DMS153 (cell line): ENCODE results near the gene CERKL.

Source experiments
- DNase-seq: peaks from one replicate; lab custom pipeline; 2025; lab: John Stamatoyannopoulos, UW

The CERKL gene

DNA sequence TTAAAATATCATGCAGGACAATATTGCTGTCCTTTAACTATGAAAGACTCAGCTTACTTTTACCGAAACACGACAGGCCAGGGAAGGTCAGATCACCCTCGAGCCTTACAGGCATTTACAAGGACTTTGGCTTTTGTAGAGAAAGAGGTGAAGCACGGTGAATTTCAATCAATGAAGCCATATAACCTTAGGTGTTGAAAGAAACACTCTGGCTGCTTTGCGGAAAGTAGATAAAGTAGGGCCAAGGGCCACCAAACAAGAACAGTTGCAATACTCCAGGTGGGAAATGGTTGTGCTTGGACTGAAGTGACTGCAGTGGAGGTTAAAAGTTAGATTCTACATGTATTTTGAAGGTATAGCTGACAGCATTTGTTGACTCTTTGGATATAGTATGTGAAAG lies 80.5 kb downstream of the CERKL start:
- DNase-seq: no peak

GRCh38 chr2:181575650-181576025 lies 81.3 kb downstream of the CERKL start:
- no peak for DNase-seq

GRCh38 chr2:181575024-181575649 lies 81.8 kb downstream of the CERKL start:
- no peak for DNase-seq

- DNase-seq: no peak
These were observed 82.6 kb downstream of the CERKL start for GRCh38 chr2:181574321-181574720.

- DNase-seq: no peak
These were observed 83.7 kb downstream of the CERKL start for GRCh38 chr2:181573140-181573736.

GRCh38 chr2:181570833-181571661 lies 85.9 kb downstream of the CERKL start:
- no peak for DNase-seq

DNA sequence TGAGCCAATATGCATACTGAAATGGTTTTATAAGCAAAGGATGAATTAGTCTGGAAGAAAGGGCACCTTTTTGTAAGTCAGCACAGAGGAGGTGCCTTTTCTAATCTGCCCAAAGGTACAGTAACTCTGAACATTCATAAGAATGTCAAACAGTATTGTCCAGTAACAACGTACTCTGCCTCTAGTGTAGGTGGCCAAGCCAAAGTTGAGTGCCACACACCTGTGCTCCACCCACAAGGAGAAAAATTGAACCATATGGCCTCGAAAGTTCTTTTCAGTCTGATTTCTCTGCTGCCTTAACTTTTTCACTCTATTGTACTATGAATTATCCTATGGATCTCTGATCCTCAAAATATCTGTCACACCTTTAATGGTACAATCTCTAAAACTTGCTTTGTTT lies 86.8 kb downstream of the CERKL start:
- DNase-seq: no peak

- no peak for DNase-seq
These were observed 90.4 kb downstream of the CERKL start for GRCh38 chr2:181566334-181567032.

- DNase-seq: no peak
These were observed 93.7 kb downstream of the CERKL start for GRCh38 chr2:181563101-181563692.

- DNase-seq: no peak
These were observed 98.5 kb downstream of the CERKL start for GRCh38 chr2:181558371-181558770.

GRCh38 chr2:181554061-181554830 lies 102.7 kb downstream of the CERKL start:
- DNase-seq: no peak

DNA sequence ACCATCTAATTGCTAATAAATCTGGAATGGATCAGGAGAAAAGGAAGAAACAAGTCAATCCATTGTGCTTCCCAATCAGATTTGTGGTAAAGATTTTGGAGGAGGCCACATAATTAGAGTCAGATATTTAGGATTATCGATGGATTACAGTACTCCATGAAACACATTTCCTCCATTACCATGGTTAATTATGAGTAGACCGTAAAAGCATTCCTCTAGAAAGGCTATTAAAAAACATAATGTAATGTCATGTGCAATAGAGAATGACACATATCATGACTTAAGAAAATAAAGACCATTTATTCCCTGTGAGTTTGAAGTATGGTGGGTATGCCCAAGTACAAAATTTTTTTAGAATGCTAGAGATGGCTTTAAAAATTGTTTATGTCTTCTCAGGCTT lies 103.7 kb downstream of the CERKL start:
- DNase-seq: no peak

GRCh38 chr2:181552808-181553207 lies 104.1 kb downstream of the CERKL start:
- DNase-seq: no peak

GRCh38 chr2:181546086-181546485 lies 110.8 kb downstream of the CERKL start:
- DNase-seq: no peak

DNA sequence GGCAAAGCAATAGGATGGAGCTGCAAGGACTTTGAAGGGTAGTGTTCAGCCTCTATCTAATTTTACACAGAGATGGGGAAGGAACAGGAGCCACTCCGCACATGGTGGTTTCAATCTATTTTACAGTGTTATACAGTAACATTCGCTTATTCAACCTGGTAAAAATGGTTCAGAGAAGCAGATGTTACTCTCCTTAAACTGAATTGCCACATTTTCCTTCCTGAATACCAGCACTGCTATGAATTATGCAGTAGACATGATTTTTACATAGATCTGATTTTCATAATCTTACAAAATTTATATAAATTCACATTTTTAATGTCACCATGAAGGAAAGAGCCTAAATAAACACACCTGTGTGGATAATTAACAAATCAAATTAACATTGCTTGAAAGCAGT lies 114.7 kb downstream of the CERKL start:
- no peak for DNase-seq

- DNase-seq: no peak
These were observed 116.5 kb downstream of the CERKL start for GRCh38 chr2:181540421-181540820.

DNA sequence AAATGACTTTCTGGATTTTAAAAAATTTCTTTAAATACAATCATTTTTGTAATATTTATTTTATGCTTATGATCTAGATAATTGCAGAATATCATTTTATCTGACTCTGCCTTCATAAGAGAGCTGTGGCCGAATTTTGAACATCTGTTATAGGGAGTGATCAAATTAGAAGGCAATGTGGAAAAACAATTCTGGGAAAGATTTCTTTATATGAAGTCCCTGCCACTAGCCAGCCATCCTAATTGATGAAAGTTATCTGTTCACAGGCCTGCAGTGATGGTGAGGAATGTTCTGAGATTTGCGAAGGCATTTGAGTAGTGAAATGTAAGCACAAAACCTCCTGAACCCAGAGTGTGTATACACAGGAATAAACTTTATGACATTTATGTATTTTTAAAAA lies 120.2 kb downstream of the CERKL start:
- no peak for DNase-seq

DNA sequence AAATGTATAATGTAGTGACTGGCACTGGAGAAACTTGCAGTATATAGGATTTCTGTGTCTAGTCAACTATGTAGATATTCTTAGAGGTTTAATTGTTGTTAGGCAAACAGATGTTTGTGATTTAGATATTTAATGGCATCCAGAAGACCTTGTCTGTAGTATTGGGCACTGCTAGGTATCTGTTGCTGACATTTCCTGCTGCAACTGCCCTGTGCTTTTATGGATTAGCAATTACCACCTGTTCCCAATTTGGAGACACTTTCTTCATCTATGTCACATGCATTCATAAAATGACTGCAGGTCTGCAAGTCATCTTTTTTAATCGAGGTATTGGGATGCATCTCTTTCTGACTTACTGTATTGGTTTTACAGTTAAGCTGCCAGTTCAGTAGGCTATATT lies 128.5 kb downstream of the CERKL start:
- no peak for DNase-seq

DNA sequence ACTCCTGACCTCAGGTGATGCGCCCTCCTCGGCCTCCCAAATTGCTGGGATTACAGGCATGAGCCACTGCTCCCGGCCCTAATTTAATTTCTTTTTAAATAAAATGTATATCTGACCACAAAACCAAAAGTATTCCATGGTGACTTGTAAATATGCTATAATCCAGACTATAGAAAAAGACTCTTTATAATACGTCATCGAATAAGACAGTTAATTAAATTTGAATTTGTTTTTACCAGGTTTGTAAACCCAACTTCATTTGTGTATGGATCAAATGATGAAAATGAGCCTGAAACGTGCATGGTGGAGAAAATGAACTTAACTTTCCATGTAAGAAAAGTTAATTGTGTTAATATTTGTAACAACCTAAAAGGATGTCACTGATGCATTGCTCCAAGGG lies 129.8 kb downstream of the CERKL start:
- DNase-seq: no peak

- no peak for DNase-seq
These were observed 130.9 kb downstream of the CERKL start for GRCh38 chr2:181526014-181526413.

GRCh38 chr2:181523756-181524155 lies 133.1 kb downstream of the CERKL start:
- no peak for DNase-seq

DNA sequence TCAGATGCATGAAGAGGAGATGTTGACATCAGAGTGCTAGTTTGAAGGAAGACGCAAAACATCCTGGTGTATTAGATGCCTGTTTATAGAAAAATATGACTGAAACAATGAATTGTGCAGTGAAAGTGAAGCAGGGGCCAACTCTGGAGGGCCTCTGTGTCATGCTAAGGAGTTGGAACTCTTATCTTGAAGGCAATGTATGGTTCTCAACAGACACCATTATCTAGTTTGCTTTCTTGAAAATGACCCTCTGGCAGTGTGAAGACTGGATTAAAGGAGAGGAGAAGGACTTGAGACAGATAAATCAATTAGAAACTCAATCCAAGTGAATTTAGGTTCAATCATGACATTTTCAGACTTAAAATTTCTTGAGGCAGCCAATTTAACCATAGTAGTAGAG lies 136.7 kb downstream of the CERKL start:
- DNase-seq: no peak
